GM12873 (cell line): ENCODE results near the gene SMYD3.

ENCODE experiments used
- CTCF ChIP-seq: IDR thresholded peaks from 2 replicates; pipeline ENCODE4 v1.5.1; 2012; ENCODE audit warnings: low read depth, mild to moderate bottlenecking, moderate library complexity, low read length, control low read depth; ENCODE audit not compliant: insufficient read depth; ENCODE audit errors: missing control alignments

The SMYD3 gene

GRCh38 chr1:246048693-246049092, 458.4 kb downstream of the SMYD3 start:
- no peak for TF ChIP-seq CTCF

GRCh38 chr1:246043556-246043955, 463.5 kb downstream of the SMYD3 start:
- no peak for TF ChIP-seq CTCF

- no peak for TF ChIP-seq CTCF
Observed at GRCh38 chr1:246041360-246041759, 465.7 kb downstream of the SMYD3 start.

GRCh38 chr1:246040200-246040890, 466.7 kb downstream of the SMYD3 start:
- no peak for TF ChIP-seq CTCF

GRCh38 chr1:246039584-246039983, 467.5 kb downstream of the SMYD3 start:
- TF ChIP-seq CTCF: no peak

- no peak for TF ChIP-seq CTCF
Observed at GRCh38 chr1:246037832-246038231, 469.2 kb downstream of the SMYD3 start.

GRCh38 chr1:246036175-246036574, 470.9 kb downstream of the SMYD3 start:
- TF ChIP-seq CTCF: no peak

- no peak for TF ChIP-seq CTCF
Observed at GRCh38 chr1:246035060-246035541, 472.0 kb downstream of the SMYD3 start.
